Measurements from ENCODE around the gene ADAM10.
A peak's percentile ranks its signal among the peaks of the same experiment; 100 is the strongest.

ADAM10 gene

DNA sequence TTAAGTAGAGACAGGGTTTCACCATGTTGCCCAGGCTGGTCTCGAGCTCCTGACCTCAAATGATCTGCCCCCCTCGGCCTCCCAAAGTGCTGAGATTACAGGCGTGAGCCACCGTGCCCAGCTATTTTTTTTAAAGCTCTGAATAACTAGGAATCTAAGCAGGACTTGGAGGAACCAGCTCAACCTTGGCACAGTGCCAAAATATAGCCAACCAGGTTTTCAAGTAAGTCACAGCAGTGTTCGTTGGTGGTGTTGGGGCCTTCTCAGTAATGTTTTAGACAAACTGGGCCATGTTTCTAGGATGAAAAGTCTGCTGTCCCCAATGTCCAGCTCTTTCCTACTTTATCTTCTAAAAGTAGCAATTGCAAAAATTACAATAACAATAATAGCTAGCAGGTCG lies 6.4 kb upstream of the ADAM10 start:
- no peak for DNase-seq

DNA sequence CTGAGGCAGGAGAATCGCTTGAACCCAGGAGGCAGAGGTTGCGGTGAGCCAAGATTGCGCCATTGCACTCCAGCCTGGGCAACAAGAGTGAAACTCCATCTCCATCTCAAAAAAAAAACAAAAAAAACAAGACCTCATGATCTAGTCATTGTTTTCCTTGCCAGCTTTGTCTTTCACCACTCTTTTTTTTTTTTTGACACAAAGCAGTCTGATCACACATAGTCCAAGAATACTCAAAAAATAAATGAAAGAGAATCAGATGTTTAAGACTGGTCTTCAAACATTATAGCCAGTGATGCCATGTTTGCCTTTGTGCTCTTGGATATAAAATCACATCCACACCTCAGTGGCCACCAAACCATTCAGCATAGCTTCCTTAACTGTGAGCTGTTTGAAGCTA lies 5.8 kb upstream of the ADAM10 start:
- DNase-seq, result no peak

DNA sequence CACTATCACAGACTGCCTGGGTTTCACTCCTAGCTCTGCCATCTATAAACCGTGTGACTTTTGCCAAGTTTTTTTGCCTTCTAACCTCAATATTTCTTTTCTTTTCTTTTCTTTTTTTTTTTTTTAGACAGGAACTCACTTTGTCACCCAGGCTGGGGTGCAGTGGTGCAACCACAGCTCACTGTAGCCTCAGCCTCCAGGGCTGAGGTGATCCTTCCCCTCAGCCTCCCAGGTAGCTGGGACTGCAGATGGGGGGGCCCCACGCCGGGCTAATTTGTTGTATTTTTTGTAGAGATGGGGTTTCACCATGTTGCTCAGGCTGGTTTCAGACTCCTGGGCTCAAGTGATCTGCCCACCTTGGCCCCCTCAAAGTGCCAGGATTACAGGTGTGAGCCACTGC lies 3.2 kb upstream of the ADAM10 start:
- no peak for DNase-seq

DNA sequence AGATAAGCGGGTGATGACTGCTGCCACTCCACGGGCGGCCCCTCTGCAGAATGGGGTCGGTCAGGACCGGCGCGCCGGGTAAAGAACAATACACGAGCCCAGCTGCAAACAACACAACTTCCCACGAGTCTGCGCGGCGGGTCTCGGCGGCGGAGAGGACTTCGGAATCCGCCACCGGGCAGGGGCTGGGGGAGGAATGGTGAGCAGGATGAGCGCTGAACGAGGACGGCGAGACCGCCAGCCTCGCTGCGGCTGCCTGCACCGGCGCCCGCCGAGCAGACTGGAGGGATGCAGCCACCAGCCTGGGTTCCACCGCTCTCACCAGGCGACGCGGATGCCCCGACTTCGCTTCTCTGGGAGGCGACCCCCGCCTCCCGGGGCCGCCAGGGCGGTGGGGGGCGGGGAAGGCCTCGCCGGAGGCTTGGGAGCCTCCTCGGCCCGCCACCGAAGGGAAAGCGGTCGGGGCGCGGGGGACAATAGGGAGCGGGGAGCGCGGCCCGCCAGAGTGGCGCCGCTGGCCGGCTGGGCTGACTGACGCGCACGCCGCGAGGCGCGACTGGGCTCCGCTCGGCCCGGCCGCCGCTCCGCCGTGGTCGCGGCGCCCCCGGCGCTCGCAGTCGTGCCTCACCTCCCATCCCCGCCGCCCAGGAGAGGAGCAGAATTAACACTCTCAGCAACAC lies 515 bp downstream of the ADAM10 start:
- peak; percentile 29 to 35 for DNase-seq

DNA sequence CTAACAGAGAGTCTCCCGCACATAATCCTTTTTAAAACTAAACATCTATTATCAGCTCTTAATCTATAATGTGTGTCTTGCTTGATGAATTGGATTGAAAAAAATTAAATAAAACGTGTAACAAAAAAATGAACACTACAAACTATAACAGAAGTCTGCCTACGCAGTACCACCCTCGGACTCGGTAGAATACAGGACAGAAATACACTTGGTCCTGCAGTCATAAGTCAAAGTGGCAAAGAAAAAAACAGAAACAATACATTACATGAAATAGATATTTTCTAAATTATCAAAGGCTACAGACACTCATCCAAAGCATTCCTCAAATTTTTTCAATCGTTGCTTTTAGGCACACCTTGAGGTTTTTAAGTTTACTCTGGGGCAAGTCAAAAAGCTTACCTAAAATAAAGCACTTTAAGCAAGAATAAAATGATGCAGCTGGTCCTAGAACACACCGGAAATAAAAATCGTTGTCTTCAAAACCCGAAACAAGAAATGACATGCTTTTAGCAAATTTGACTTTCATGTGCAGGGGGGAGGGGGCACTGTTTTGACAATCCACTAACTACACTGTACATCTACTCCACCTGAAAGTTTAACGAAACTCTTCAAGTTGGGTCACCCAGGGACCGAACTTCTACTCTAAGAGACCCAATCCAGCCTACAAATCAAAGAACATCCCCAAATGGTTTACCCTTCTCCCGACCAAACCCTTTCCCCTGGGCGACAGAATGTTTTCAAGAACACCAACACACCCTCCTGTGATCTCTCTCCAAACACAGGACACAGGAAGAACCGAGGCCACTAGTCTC lies 1.3 kb downstream of the ADAM10 start:
- peak; percentile 22 to 46 for DNase-seq

DNA sequence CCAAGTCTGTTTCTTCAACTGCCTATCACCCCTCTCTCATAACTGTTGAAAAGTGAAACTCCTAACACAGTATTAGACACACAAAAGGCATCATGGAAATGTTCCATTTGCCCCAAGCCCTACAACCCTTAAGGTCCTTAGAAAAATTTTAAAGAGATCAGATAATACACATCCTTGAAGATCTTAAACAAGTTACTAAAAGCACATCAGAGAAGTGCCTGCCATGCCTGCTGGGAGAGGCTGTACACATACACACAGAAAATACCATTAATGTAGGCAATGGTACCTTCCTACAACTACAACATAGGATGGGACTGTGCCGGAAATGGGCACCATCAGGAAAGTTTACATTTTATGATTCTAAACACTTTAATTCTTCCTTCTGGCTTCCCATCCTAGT lies 3.3 kb downstream of the ADAM10 start:
- DNase-seq, result no peak

DNA sequence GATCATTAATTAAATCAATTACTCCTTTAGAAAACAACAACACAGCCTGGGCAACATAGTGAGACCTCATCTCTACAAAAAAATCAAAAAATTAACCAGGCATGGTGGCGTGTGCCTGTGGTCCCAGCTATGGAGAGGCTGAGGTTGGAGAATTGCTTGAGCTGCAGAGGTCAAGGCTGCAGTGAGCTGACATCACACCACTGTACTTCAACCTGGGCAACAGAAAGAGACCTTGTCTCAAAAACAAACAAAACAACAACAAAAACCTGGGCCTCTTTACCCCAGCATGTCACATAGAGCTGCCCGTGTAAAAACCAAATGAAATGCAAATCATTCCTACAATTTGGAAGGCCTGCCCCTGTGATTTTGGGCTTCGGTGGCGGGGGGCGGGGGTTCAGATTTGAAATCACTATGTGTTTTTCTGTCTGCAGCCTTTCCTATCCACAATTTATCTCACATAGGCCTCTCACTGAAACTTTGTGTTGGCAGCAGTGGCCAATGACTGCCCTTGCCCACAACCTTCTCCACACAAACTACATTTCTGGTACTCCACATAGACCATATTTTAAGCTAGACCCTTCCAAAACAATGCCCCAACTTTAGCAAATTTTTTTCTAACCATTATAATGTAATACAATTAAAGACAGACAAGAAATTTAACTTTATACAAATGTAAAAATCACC lies 6.5 kb downstream of the ADAM10 start:
- DNase-seq, result no peak

DNA sequence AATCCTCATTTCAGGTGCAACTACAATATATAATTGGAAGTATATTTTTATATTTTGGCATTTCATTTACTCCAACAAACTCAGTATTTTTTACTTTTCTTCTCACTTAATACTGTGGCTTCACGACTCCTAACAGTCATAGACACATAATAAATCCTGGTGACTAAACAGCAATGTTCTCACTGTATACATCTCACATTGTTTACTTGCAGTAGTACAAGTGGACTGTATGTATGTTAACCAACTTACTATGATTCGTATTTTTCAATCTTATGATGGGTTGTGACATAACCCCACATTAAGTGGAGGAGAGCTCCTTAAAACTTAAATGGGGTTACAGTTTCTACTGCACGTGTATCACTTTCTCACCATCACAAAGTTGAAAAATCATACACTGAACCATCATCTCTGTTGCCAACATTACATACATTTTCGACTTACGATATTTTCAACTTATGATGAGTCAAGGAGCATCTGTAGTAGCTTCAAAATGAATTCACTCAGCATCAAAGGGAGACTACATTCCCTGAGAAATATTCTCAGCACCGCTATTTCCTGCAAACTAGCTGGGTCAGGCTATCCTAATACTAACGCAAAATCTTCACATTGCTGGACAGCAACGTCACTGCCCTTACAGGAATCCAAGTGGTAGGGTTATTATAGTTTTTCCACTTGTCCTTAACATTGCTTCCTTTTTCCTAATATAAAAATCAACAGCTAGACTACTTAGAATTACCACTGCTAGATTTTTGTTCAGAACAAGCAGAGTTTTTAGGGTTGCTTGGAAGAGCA lies 7.3 kb downstream of the ADAM10 start:
- no peak for DNase-seq

DNA sequence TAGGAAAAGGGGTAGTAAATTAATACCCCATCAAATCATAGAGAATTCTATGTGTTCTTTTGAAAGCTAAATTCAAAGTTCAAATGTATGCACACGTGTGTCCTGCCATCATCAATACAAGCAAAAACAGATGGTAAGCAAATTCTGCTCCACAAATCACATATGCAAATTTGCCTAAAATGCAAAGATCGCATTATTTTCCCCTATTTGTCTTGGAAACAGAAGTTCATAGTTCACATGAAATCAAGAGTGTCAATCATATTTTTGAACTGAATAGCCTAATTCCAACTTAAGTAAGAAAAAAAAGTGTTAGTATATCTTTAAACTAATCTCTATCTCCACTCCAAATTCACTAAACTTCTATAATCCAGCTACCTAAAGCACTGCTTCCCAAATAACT lies 8.5 kb downstream of the ADAM10 start:
- no peak for DNase-seq

DNA sequence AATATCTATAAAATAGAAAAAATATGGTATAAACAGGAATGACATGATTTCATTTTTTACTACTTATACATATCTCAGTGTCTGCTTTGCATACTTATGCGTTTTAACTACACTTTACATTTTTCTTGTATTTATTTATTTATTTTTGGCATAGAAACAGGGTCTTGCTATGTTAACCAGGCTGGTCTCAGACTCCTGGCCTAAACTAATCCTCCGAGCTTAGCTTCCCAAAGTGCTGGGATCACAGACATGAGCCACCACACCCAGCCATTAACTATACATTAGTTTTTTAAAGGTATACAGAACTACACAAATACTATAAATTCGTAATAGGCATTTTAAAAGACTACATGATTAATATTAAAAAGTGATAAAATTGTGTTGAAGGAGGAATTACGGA lies 9.1 kb downstream of the ADAM10 start:
- DNase-seq, result no peak

DNA sequence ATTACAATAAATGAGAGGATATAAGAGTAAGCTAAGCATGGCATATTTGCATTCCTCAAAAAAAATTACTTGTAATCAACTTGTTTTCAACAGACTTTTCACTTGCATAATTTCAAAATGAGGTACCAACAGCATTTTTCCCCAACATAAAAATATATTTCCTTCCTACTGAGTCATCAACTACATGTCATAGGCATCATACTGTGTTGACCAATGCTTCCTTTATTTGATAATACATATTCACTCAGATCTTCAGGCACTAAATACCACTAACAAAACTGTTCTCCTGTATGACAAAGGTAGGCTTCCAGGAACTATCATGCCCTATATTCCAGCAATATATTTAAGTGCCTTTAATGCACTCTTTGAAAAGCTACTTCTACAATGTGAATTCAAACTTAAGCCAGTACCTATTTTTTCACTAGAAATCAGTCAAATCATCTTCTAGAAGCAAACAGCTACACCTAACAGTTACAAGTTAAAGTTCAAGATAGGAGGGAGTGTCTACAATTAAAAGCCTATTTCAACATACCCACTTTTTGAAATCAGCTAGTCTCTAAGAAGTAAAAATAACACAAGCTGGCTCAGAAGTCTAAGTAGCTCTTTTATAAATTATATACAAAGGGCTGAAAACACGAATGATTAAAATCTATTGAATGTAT lies 11.3 kb downstream of the ADAM10 start:
- DNase-seq, result peak in 1 of 2 donors; percentile 3

DNA sequence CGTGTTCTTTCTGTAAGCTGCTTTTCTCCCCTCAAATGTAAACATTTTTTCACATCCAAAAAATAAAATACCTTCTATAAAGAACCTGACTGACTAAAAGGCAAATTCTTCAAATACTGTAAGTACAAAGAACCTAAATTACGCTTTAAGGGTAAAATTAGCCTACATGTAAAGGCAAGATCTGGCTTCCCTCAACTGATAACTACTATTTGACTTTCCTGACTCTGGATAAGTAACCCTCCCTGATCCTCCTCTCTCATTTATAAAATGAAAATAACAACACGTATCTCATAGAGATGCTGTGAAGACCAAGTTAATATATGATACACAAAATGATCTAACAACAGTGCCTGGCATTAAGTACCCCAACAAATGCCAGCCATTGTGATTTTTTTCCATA lies 12.2 kb downstream of the ADAM10 start:
- no peak for DNase-seq

DNA sequence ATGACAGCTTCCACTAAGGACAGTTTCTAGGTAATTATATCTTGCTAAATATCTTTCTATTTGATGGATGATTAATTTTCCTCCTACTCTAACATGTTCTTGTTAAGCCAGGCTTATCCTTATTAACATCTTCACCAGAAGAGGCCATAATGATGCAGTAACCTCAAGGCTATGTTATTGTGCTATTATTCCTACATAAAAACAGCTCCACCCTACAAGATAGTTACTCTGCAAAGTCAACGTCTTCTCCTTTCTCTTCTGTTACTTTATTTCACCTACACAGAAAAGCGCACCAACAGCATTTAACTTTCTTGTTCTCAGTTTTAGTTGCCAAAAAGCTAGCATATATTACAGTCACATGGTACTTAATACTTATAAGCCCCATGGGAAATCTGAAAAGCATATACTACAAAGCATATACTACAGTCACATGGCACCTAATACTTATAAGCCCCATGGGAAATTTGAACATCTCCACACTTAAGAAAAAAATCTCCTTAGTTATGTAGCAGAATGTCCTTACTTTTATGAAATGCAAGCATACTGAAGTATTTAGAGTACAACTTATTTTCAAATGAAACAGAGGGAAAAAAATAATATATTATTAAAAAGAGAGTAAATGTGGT lies 13.4 kb downstream of the ADAM10 start:
- no peak for DNase-seq

DNA sequence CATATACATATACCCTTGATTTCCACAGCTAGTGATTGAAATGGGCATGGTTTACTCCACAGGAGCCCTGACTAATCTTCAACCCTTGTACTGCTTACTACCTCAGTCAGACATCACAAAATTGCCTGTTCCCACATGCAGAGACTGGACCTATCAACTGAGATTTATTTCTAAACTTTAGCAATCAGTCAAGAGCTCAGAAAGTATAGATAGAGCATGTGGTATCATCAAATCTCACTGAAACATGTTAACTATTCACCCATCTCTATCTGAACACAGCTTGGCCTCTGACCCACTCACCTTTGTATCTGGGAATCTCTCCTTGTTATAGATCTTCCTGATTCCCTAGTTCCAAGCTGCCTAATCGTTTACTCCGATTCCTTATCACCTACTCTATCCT lies 14.6 kb downstream of the ADAM10 start:
- no peak for DNase-seq

DNA sequence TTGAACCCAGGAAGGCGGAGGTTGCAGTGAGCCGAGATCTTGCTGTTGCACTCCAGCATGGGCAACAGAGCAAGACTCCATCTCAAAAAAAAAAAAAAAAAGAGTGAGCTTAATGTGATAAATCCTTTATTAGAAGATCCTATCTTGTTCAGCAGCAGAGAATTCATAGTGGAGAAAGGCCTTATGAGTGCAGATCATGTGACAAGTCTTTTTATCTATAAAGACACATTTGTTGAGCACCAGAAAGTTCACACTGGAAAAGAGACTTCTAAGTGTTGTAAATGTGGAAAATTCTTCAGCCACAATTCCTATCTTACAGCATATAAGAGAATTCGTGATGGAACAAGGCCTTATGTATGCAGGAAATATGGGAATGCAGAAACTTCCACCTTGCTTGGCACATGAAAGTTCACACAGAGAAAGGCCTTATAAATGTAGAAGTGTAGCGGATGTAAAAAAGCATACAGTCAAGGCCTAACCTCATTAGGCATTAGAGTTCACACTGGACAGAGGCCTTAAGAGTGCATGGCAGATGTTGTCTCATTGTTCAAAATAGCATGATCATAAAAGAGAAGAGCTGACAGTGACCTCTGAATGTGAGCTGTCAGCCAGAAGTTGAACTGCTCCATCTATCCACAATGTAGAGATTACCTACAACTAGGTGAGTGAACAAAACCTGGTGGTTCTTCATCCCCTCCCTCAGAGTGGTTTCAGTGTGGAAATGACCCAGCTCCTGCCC lies 16.7 kb downstream of the ADAM10 start:
- DNase-seq, result no peak

DNA sequence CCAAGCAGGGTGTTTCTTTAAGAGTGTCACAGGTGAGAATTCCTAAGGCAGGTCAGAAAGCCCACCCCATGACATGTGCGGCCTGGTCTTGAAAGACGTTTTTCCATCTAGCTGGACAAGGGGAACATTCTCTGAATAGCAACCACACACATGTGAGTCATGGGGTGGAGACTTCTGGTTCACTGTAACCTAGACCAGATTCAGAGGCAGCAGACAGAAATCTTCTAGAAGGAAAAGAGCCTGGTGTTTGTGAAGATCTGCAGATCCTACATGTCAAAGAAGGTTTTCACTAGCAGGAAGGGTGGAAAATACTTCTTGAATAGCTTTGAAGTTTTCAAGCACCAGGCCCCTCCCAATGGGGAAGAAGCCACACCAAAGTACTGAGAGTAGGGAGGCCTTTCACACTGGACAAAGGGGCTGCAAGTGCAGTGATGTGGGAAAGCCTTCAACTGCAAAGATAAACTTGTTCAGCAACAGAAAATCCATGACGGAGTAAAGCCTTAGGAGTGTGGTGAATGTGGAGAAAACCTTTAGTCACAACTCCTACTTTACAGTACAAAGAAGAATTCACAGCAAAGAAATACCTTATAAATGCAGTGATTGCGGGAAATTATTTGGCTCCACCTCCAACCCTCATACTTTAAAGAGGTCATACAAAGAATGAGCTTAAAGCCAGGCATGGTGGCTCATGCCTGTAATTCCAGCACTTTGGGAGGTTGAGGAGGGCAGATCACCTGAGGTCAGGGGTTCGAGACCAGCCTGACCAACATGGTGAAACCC lies 17.6 kb downstream of the ADAM10 start:
- peak in 1 of 2 donors; percentile 17 for DNase-seq

DNA sequence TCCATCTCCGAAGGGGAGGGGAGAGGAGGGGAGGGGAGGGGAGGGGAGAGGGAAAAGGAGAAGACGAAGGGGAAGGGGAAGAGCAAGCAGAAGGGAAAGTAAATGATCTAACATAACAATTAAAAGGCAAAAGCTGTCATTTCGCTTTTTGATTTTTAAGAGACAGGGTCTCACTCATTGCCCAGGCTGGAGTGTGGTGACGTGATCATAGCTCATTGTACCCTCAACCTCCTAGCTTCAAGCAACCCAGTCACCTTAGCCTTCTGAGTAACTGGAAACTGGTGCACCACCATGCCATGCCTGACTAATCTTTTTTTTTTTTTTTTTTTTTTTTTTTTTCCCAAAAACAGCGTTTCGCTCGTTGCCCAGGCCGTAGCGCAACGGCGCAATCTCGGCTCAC lies 22.6 kb downstream of the ADAM10 start:
- DNase-seq, result peak in 1 of 2 donors; percentile 24

DNA sequence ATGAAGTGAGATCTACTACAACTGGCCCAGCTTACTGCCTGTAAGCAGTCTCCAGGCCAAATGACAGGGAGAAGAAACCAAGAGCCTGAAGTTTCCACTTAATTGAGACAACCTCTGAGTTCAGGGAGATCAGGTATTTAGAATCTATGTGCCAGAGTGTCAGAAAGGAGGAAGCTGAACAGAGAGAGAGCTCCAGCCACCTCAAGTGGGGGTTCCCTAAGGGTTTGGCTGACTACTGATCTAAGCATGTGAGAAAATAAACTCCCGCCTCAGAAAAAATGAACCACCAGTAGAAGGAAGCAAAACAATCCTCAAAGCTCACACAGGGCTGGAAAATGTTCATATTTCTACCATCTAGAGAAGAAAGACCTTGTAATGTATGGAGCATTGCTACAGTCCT lies 25.0 kb downstream of the ADAM10 start:
- peak in 1 of 2 donors; percentile 43 for DNase-seq

DNA sequence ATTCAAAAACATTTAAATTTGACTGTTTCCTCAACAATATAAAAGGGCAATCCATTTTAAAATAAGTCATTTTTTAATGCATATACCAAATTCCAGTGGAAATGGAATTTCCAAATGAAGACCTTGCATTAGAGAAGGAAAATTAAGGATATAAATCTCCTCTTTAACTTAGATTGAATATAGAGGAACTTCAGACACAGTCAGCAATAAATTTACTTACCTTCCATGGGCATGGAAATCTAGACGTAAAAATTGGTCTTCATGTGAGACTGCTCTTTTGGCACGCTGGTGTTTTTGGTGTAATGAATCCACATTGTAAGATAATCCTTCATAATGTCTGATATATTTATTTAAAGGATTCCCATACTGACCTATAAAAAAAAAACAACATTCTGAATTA lies 32.1 kb downstream of the ADAM10 start:
- no peak for DNase-seq

DNA sequence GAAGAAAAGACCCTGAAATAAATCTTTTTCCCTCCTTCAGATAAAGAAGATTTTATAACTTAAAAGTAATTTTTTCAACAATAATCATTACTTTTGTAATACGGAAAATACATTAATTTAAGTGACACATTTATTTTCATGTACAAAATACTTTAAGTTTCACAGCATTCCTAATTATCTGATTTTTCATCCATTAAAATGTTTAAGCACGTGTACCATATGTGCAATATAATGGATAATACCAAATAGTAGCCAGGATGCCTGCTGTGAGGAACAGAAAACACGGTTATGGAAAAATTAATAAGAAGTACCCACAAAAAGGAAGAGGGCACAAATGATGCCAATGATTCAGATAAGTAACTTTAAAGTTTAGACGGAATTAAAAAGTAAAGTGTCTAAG lies 33.5 kb downstream of the ADAM10 start:
- no peak for DNase-seq
